Esophagus muscularis mucosa (tissue), 4 donors: ENCODE measurements around the gene SPDYC. TPM values are rescaled to one million over a fixed set of nuclear protein-coding genes. Genes with fewer than 3 reads are reported as not detected.

ENCODE experiments used
- DNase-seq: peaks from one replicate; pipeline ENCODE4 v3.0.0-alpha.2; 2017; ENCODE audit errors: extremely low spot score
- H3K27ac ChIP-seq, 4 donors: fragments of 200-600 bp; sonication (generic); replicated peaks in 1 of 4; 1 replicate in 3 of 4; 2 replicates in 1 of 4; pipeline ENCODE4 v1.5.1; 2016 to 2019; ENCODE audit warnings: mild to moderate bottlenecking in 1 of 4
- H3K27me3 ChIP-seq, 4 donors: fragments of 200-600 bp; sonication (generic); one replicate each; pipeline versions ENCODE4 v1.5.1 to v1.6.0; 2016 to 2019
- H3K36me3 ChIP-seq, 4 donors: fragments of 200-600 bp; sonication (generic); one replicate each; pipeline ENCODE4 v1.5.1; 2016 to 2019
- H3K4me1 ChIP-seq, 4 donors: fragments of 200-600 bp; sonication (generic); one replicate each; pipeline ENCODE4 v1.5.1; 2016 to 2019
- H3K4me3 ChIP-seq, 4 donors: fragments of 200-600 bp; sonication (generic); 1 replicate in 2 of 4; 2 replicates in 2 of 4; pipeline ENCODE4 v1.5.1; 2016 to 2019; ENCODE audit warnings: mild to moderate bottlenecking in 4 of 4, moderate library complexity in 1 of 4
- H3K9me3 ChIP-seq, 4 donors: fragments of 200-600 bp; sonication (generic); 1 replicate in 3 of 4; 2 replicates in 1 of 4; pipeline ENCODE4 v1.5.1; 2016 to 2019
- CTCF ChIP-seq, 3 experiments: fragments of 200-600 bp in 2 of 3; fragments of 450-650 bp in 1 of 3; sonication (generic) in 2 of 3; IDR thresholded peaks; one replicate each; pipeline ENCODE4 v1.5.1; 2017 to 2019; ENCODE audit warnings: antibody characterized with exemption in 3 of 3, mild to moderate bottlenecking in 2 of 3, moderate library complexity in 1 of 3
- EP300 ChIP-seq: sonication (generic); formaldehyde crosslinking; IDR thresholded peaks from one replicate; pipeline ENCODE4 v1.6.1; 2017; ENCODE audit warnings: antibody characterized with exemption
- POLR2A ChIP-seq: fragments of 450-650 bp; IDR thresholded peaks from one replicate; pipeline ENCODE4 v1.6.1; 2017; ENCODE audit warnings: antibody characterized with exemption, moderate library complexity, mild to moderate bottlenecking, low read depth
- POLR2AphosphoS5 ChIP-seq, 2 donors: sonication (generic); formaldehyde crosslinking; IDR thresholded peaks; one replicate each; pipeline ENCODE4 v1.6.1; 2017; ENCODE audit warnings: antibody characterized with exemption in 2 of 2
- WGBS: methylation state at CpG from one replicate; pipeline ENCODE4 v1.1.5; 2018; 5-methylcytosine and 5-hydroxymethylcytosine counted together
- intact Hi-C: fragments of 100-400 bp; cut with DNase I; formaldehyde crosslinking; loops from one replicate; pipeline ENCODE4 v1.15.1; 2023
- total RNA-seq, 4 donors: library from RNA; depleted of rRNA; stranded (reverse); fragments of >200 nt; gene quantifications; one replicate each; pipeline versions ENCODE4 v1.1.0 to v1.2.1, GENCODE V29; 2016

SPDYC gene
- total RNA-seq, 4 donors from 2014 or later: not detected

DNA sequence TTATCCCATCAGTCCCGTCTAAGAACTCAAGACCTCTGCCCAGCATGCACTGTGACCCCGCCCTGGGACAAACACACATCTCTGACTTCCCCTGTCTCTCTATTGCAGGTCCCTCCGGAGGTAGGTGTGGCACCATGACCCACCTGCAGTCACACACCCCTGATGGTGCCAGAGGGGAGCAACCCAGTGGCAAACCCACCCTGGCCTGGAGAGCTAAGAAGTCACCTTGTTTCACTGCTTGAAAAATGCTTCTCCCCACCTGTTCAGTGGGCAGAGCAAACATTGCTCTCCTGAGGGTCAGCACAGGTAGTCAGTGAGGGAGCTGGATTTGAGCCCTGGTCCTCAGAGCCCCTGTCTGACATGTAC, 35.6 kb downstream of the SPDYC start:
- DNase-seq: no peak
- intact Hi-C loops: no loop called here
- Histone ChIP-seq H3K27me3 (no peaks in the 10 kb centered on the region), H3K36me3 (peaks cover 53 to 98% (median 88%) of the 10 kb centered on the region in 4 donors), H3K27ac (no peak overlapping the region), H3K4me1 (peaks cover 0 to 4% (median 1%) of the 10 kb centered on the region in 4 donors), H3K9me3 (no peaks in the 10 kb centered on the region), H3K4me3 (no peak overlapping the region)
- no peak for TF ChIP-seq CTCF (IDR thresholded peaks at IDR 0.05)
- TF ChIP-seq EP300: no peak
- TF ChIP-seq POLR2A: no peak
- TF ChIP-seq POLR2AphosphoS5 (IDR thresholded peaks at IDR 0.05): no peak
- WGBS: 85% methylated on average over 3 of the region's 3 CpGs

DNA sequence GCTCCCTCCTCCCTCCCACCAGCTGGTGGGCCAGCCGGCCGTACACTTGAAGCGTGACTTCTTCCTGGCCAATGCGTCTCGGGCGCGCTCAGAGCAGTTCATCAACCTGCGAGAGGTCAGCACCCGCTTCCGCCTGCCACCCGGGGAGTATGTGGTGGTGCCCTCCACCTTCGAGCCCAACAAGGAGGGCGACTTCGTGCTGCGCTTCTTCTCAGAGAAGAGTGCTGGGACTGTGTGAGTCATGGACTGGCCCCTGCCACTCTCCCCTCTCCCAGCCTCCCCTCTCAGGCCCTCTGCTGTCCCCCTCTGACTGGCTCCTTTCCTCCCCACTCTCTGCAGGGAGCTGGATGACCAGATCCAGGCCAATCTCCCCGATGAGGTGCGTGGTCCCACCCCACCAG, 36.4 kb downstream of the SPDYC start:
- H3K9me3 ChIP-seq: no peaks in the 10 kb centered on the region
- intact Hi-C loops: no loop called here
- TF ChIP-seq POLR2A (no peak), CTCF (IDR thresholded peaks at IDR 0.05) (no peak), POLR2AphosphoS5 (IDR thresholded peaks at IDR 0.05) (no peak), EP300 (no peak)
- no peak for DNase-seq
- no peaks in the 10 kb centered on the region for H3K27me3 ChIP-seq
- H3K4me3 ChIP-seq: no peak overlapping the region
- H3K36me3 ChIP-seq: peaks cover 61 to 98% (median 89%) of the 10 kb centered on the region in 4 donors
- no peak overlapping the region for H3K27ac ChIP-seq
- WGBS: 94% methylated on average over 17 of the region's 17 CpGs
- H3K4me1 ChIP-seq: peaks cover 0 to 4% (median 1%) of the 10 kb centered on the region in 4 donors

DNA sequence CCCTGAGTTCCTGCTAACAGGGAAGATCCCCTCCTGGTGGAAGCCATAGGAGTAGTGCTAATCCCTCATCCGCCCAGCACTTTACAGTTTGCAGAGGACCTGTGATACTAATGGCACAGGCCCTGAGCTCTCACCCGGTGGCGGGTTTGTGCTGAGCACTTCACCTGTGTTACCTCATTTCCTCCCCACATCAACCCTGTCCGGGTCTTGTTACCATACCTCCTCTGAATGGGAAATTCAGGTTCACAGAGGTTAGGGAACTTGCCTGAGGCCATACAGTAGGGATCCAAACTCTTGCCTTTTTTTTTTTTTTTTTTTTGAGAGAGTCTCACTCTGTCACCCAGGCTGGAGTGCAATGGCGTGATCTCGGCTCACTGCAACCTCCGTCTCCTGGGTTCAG, 36.9 kb downstream of the SPDYC start:
- DNase-seq: no peak
- Histone ChIP-seq H3K27ac (no peak overlapping the region), H3K4me1 (peaks cover 0 to 4% (median 1%) of the 10 kb centered on the region in 4 donors), H3K36me3 (peaks cover 66 to 100% (median 92%) of the 10 kb centered on the region in 4 donors), H3K9me3 (no peaks in the 10 kb centered on the region), H3K4me3 (no peak overlapping the region), H3K27me3 (no peaks in the 10 kb centered on the region)
- TF ChIP-seq POLR2AphosphoS5 (IDR thresholded peaks at IDR 0.05): no peak
- TF ChIP-seq POLR2A: no peak
- no peak for TF ChIP-seq EP300
- no peak for TF ChIP-seq CTCF (IDR thresholded peaks at IDR 0.05)
- WGBS: 92% methylated on average over 7 of the region's 7 CpGs
- intact Hi-C loops: no loop called here

DNA sequence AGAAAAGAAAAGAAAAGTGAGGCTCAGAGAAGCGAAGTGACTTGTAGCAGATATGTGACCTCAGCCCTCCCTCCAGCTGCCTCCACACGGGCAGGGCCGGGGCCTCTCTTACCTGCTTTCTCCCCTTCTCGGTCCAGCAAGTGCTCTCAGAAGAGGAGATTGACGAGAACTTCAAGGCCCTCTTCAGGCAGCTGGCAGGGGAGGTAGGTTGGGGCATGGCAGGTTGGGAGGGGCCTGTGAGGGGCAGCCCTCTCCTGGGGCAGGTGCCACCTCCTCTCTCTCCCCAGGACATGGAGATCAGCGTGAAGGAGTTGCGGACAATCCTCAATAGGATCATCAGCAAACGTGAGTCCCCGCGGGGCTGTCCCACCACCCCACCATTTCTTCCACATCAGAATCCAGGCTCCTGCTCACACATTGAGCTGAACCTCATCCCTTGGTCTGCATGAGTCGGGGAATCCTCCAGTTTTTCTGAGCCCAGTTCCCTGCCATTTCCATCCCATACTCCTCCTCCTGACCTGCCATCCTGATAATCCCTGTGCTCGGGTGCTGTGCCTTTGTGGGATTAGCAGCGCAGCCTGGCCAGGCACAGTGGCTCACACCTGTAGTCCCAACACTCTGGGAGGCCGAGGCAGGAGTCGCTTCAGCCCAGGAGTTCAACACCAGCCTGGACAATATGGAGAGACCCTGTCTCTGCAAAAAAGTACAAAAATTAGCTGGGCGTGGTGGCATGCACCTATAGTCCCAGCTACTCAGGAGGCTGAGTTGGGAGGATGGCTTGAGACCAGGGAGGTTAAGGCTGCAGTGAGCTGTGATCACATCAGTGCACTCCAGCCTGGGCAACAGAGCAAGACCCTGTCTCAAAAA, 38.1 kb downstream of the SPDYC start:
- peaks cover 0 to 6% (median 1%) of the 10 kb centered on the region in 4 donors for H3K4me1 ChIP-seq
- H3K36me3 ChIP-seq: peaks cover 68 to 96% (median 92%) of the 10 kb centered on the region in 4 donors
- intact Hi-C loops: no loop called here
- H3K27me3 ChIP-seq: no peaks in the 10 kb centered on the region
- 87% methylated on average over 14 of the region's 16 CpGs for WGBS
- no peak overlapping the region for H3K4me3 ChIP-seq
- TF ChIP-seq EP300: no peak
- TF ChIP-seq POLR2AphosphoS5 (IDR thresholded peaks at IDR 0.05): no peak
- TF ChIP-seq CTCF (IDR thresholded peaks at IDR 0.05): no peak
- no peak for TF ChIP-seq POLR2A
- H3K9me3 ChIP-seq: no peaks in the 10 kb centered on the region
- DNase-seq: no peak
- no peak overlapping the region for H3K27ac ChIP-seq
